ENCODE results near the gene ZNF264. TPM values are rescaled to one million over a fixed set of nuclear protein-coding genes. Genes with fewer than 3 reads are reported as not detected.

The ZNF264 gene
- total RNA-seq, 1 donor from 2014 or later: 29.0 TPM

Other genes starting within 250 kb of the ZNF264 start
- gene USP29, start 71.5 kb upstream of the ZNF264 start, total RNA-seq (ENCODE audit: unreplicated experiment): not detected
- gene ZIM3, start 46.3 kb upstream of the ZNF264 start, total RNA-seq (ENCODE audit: unreplicated experiment): not detected
- not detected for gene DUXA, start 24.0 kb upstream of the ZNF264 start, total RNA-seq (ENCODE audit: unreplicated experiment)
- 3.2 TPM for gene AURKC, start 39.5 kb downstream of the ZNF264 start, total RNA-seq (ENCODE audit: unreplicated experiment)
- gene ZNF805, start 49.1 kb downstream of the ZNF264 start, total RNA-seq (ENCODE audit: unreplicated experiment): 20.4 TPM
- 51.2 TPM for gene ZNF460, start 89.0 kb downstream of the ZNF264 start, total RNA-seq (ENCODE audit: unreplicated experiment)
- gene ZNF543, start 129.0 kb downstream of the ZNF264 start, total RNA-seq (ENCODE audit: unreplicated experiment): 13.7 TPM
- gene ZNF304, start 159.8 kb downstream of the ZNF264 start, total RNA-seq (ENCODE audit: unreplicated experiment): 15.7 TPM
- 13.0 TPM for gene TRAPPC2B, start 172.1 kb downstream of the ZNF264 start, total RNA-seq (ENCODE audit: unreplicated experiment)
- 4.8 TPM for gene ZNF547, start 172.1 kb downstream of the ZNF264 start, total RNA-seq (ENCODE audit: unreplicated experiment)
- gene ZNF548, start 198.4 kb downstream of the ZNF264 start, total RNA-seq (ENCODE audit: unreplicated experiment): 26.1 TPM
- 13.7 TPM for gene ZNF17, start 219.7 kb downstream of the ZNF264 start, total RNA-seq (ENCODE audit: unreplicated experiment)
- gene ZNF749, start 243.8 kb downstream of the ZNF264 start, total RNA-seq (ENCODE audit: unreplicated experiment): 20.3 TPM